Fibroblast of peridontal ligament (primary cell): ENCODE results near the gene ZNF547.
"Not testable (repeated sequence)": the region's sequence is repeated elsewhere in the genome, so short reads cannot be mapped to it uniquely, and the experiment has no call there.

ENCODE experiments used
- DNase-seq: peaks from one replicate; pipeline ENCODE4 v3.0.0-alpha.2; 2010; ENCODE audit errors: extremely low read depth

The ZNF547 gene

DNA sequence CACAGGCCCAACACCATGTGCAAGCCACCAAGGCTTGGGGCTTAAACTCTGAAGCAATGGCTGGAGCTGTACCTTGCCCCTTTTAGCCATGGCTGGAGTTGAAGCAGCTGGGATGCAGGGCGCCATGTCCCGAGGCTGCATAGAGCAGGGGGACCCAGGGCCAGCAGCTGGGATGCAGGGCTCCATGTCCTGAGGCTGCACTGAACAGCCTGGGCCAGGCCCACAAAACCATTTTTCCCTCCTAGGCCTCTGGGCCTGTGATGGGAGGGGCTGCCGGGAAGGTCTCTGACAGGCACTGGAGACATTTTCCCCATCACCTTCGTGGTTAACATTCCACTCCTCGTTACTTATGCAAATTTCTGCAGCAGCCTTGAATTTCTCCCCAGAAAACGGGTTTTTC, 10.8 kb downstream of the ZNF547 start:
- DNase-seq: no peak

DNA sequence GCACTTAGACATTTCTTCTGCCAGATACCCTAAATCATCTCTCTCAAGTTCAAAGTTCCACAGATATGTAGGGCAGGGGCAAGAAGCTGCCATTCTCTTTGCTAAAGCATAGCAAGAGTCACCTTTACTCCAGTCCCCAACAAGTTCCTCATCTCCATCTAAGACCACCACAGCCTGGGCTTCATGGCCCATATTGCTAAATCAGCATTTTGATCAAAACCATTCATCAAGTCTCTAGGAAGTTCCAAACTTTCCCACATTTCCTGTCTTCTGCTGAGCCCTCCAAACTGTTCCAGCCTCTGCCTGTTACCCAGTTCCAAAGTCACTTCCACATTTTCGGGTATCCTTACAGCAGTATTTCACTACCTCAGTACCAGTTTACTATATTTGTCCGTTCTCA, 11.3 kb downstream of the ZNF547 start:
- not testable (repeated sequence) for DNase-seq

DNA sequence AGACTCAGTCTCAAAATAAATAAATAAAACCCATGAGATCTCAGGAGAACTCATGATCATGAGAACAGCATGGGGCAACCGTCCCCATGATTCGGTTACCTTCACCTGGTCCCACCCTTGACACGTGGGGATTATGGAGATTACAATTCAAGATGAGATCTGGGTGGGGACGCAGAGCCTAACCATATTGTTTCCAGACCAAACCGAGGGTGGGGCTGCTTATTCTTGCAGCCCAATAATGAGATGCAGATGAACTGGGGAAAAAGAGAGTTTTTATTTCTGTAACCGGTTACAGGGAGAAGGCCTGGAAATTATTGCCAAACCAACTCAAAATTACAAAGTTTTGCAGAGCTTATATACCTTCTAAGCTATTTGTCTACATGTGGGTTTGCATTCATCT, 12.8 kb downstream of the ZNF547 start:
- no peak for DNase-seq

DNA sequence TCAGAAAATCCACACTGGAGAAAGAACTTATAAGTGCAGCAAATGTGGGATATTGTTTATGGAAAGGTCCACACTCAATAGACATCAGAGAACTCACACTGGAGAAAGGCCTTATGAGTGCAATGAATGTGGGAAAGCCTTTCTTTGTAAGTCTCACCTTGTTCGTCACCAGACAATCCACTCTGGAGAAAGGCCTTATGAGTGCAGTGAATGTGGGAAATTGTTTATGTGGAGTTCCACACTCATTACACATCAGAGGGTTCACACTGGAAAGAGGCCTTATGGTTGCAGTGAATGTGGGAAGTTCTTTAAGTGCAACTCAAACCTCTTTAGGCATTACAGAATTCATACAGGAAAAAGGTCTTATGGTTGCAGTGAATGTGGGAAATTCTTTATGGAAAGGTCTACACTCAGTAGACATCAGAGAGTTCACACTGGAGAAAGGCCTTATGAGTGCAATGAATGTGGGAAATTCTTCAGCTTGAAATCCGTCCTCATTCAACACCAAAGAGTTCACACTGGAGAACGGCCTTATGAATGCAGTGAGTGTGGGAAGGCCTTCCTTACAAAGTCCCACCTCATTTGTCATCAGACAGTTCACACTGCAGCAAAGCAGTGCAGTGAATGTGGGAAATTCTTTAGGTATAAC, 14.3 kb downstream of the ZNF547 start:
- DNase-seq: no peak

DNA sequence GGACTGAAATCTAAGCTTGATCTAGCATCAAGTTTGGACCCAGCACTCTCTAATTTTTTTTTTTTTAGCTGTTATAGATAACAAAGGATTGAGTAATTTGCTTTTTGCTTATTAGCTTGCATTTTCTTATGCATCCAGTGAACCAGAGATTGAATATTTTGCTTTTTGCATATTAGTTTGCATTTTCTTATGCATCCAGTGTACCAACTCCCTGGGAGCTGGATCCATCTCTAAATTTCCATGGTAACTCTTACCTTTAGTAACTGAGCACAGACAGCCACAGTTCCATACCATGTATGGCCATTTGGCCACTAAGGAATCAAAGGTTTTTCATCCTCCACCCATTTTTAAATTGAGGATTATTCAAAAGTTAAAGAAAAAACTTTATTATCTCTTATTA, 17.6 kb downstream of the ZNF547 start:
- DNase-seq: no peak

DNA sequence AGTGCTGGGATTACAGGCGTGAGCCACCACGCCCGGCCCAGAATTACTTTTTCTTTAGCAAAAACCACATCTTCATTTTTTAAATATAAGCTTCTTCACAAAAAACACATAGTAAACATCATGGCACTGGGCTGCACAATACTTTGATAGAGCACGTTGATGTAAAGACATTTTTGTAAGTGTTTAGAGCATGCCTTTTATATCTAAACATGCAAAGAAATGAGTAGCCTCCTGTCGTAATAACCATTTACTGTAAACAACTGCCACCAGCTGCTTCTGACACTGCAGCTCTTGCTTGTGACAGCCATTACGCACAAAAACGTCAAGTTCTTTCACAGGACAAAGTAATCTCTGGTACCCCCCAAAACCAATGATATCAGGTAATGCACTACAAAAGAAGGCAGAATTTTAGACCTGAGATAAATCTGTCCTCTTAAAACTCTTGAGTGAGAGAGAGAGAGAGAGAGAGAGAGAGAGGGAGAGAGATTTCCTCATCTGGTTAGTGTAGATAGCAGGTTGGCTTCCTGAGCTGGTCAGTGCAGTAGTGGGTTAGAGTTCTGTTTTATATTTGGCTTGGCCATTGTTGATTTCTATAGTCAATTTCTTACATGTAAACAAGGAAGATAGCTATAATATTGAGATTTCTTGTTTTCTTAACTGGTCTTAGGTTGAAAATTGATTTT, 19.6 kb downstream of the ZNF547 start:
- DNase-seq: no peak

DNA sequence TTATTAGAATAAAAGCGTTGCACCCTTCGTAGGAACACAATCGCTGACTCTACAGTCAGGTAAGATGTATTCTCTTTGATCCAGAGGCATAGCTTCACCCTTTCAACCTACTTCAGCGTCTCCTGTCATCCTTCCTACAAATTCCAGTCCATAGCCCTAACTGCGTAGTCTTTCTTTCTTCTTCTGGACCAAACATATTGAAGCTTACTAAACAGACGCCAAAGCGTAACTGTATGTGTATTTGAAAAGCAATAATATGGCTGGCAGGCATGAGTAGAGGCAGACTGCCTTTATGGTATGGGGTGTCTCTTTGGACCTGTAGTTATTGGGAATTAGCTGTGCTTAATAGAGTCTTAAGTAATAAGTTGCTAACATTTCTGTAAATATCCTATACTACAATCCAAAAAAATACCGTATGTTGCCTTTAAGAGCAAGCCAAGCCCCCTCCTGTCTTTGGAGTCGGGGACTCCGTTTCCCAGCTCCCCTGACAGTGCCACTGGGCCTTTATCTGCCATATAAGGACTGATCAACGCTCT, 25.9 kb downstream of the ZNF547 start:
- DNase-seq: no peak

DNA sequence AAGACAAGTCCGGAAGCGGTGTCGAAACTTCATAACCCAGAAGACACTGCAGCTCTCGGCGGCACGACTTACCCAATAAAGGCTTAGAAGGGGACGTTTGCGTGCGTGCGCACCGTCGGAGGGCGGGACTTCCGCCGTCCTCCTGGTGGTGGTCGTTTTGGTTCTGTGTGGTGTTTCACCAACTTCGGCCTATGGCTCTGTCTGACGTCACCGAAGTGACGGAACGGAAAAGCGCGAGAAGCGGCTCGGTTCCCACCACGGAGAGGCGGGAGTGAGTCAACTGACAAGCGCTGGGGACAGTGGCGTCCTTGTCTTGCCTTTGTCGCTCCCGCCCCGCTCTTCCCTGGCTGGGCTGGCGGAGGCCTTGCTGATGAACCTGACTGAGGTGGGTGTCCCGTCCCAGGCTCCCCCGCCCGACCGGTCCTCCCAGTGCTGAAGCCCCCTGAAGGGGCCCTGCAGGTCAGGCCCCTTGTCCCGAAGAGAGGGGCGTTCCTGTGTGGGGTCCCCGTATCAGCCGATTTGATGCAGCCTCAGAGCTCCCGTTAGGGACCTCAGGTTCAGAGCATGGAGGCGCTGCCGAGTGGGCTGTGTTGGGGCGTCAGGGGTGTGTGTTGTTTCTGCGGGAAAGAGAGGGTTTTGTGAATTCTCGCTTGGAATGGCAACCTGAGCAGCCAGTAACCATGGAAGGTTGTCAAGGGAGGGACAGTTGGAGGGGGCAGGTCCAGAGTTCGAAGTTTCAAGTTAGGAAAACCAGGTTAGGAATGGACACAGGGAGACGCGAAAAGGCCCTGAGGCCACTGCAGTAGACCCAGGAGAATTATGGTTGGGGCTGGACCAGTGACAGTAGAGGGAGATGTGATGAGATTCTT, 26.6 kb downstream of the ZNF547 start, which contains the start of gene ZNF548:
ZNF548 (plus strand) TSS at position 125 of the 869 bp plus-strand sequence; CDS start at position 371, 246 bp downstream.
- DNase-seq: peak; percentile 99

DNA sequence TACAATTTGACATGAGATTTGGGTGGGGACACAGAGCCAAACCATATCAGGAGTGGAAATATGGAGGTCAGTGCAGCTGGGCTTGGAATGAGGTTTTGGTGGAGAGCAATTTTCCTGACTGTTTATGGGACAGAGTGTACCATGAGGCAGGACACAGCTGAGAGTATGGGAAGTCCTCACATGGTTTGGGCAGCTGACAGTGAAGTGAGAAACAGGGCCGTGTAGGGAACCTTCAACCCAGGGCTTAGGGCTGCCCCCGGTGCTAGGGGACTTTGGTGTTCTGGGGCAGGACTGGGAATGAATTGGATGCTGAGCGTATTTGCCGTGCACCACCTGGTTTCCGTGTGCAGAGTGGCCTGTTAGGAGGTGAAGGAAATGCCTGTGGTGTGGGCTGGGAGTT, 32.4 kb downstream of the ZNF547 start:
- DNase-seq: no peak

DNA sequence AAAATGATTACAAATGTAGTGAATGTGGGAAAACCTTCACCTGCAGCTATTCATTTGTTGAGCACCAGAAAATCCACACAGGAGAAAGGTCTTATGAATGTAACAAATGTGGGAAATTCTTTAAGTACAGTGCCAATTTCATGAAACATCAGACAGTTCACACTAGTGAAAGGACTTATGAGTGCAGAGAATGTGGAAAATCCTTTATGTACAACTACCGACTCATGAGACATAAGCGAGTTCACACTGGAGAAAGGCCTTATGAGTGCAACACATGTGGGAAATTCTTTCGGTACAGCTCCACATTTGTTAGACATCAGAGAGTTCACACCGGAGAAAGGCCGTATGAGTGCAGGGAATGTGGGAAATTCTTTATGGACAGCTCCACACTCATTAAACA, 35.5 kb downstream of the ZNF547 start:
- DNase-seq: no peak

DNA sequence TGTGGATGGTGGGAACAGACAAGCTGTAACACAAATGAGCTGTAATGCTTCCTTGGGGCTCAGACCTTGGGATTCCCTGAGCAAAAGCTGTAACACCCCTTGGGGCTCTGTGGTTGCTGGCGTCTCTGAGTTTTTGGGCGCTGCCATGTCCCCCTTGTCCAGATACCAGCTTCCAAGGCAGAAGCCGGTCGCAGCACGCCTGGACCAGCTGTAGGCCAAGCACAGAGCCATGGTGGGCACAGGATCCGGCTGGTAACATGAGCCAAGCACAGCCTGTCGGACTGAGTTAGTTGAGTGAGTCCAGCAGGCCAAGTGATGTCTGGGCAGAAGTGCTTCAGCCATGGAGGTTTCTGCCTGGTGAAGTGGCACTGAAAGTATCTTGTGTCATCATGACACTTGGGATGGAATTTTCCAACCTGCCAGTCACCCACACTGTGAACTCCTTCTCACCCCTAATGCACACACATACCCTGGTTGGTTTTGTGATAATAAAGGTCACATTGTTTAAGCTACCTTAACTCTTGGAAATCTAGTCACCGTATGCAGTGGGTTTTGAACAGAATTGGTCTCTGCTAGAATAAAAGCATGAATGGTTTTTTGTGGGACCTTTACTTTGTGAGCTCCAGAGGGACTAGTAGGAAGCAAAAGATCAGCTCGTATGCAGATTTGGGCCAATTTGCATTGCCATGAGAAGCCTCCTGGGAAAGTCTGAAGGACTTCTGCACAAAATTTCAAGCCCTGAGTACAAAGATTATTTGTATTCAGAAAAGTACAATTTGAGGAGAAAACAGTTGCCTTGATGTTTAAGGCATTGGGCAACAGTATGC, 40.6 kb downstream of the ZNF547 start:
- no peak for DNase-seq

DNA sequence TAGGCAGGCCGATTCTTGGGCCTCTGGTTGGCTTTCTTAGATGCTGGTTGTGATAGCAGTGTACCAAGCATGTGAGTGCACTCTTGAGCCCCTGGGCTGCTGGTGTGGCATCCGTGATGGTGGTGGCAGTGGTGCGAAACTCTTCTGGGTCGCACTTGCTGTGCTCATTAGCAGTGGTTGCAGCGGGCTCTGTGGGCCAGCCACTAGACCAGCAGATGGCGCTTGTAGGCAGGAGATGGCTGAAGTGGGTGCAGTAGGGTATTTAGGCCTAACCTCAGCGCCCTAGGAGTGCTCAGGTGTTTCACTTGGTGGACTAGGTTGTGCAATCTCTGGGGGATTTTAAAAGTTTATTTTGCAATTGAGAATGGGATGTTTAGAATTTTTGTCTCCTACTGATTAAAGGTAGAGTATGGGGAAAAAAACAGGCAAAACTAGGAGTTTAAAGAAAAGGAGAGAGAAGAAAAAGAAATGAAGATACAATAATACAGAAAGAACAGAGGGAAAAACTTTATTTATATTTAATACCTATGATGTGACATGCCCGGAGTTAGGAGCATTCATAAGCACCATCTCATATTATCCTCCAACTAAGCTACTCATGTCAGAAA, 43.3 kb downstream of the ZNF547 start:
- DNase-seq: peak; percentile 39

DNA sequence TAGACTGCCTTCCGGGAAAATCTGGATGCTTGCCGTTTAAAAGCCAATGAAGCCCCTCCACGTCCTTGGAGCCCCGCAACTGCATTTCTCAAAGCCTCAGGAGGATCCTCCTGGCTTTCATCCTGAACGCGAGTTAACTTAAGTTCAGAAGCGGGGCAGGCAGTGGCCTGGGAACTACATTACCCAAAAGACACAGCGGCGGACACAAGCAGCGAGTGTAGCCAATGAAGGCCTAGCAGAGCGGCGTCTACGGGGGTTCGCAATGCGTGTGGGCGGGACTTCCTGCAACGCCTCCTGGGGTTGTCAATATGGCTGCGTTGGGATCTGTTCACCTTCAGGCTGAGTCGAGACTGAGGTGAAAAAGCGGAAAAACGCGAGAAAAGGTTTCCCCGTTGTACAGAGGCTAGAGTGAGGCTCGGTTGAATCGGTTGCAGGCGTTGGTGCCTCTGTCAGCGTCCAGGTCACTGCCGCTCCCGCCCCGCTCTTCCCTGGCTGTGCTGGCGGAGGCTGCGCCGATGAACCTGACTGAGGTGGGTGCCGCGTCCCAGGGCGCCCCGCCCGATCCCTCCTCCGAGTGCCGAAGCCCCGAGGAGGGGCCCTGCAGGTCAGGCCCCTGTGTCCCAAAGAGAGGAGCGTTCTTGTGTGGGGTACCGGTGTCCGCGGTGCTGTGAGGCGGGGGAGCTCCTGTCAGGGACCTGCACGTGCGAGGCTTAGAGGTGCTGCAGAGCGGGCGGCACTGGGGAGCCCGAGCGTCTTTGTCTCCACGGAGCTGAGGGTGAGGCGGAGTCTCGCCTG, 47.7 kb downstream of the ZNF547 start, which contains the start of gene ZNF17:
ZNF17 (plus strand) TSS at position 285 of the 795 bp plus-strand sequence. CDS start 2,455 bp downstream, outside the sequence.
- peak; percentile 92 for DNase-seq

DNA sequence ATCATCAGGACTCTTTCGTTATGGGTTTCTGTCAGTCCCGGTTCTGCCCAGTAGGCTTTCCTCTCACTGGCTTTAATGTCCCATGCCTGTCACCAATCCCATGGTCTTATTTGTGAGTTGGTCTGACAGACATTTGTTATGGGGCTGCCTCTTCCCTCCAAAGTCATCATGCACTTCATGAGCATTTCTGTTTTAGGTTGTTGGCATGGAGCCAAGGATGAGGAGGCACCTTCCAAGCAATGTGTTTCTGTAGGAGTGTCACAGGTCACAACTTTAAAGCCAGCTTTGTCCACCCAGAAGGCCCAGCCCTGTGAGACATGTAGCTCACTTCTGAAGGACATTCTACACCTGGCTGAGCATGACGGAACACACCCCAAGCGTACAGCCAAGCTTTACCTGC, 56.1 kb downstream of the ZNF547 start:
- DNase-seq: no peak

DNA sequence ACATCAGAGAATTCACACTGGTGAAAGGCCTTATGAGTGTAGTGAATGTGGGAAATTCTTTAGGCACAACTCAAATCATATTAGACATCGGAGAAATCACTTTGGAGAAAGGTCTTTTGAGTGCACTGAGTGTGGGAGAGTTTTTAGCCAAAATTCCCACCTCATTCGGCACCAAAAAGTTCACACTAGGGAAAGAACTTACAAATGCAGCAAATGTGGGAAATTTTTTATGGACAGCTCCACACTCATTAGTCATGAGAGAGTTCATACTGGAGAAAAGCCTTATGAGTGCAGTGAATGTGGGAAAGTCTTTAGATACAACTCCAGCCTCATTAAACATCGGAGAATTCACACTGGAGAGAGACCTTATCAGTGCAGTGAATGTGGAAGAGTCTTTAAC, 57.7 kb downstream of the ZNF547 start:
- DNase-seq: no peak
